ENCODE data around the gene NOS2. TPM values are rescaled to one million over a fixed set of nuclear protein-coding genes. Genes with fewer than 3 reads are reported as not detected.

The NOS2 gene
- total RNA-seq, 1 donor from 2014 or later = not detected

DNA sequence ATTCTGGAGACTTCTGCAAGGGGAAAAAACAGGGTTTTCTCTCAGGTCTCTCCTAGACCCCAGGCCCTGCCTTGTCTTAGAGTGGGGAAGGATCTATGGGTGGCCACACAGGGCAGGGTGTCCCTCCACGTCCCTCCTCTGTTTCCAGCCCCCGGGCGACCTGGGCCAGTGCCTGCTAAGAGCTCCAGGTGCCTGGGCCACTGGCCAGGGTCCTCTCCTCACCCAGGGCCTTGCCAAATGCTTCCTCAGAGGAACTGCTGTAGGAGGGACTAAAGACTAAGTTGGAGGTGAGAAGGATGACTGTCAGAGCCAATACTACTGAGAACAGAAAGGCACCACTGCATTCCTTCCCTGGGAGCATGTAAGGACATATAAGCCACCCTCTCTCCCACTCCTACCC lies 11.4 kb downstream of the NOS2 start:
- H3K27ac ChIP-seq = no peak overlapping the region
- intact Hi-C loops (cut with DNase I) = no loop called here
- TF ChIP-seq, protein P1, sequence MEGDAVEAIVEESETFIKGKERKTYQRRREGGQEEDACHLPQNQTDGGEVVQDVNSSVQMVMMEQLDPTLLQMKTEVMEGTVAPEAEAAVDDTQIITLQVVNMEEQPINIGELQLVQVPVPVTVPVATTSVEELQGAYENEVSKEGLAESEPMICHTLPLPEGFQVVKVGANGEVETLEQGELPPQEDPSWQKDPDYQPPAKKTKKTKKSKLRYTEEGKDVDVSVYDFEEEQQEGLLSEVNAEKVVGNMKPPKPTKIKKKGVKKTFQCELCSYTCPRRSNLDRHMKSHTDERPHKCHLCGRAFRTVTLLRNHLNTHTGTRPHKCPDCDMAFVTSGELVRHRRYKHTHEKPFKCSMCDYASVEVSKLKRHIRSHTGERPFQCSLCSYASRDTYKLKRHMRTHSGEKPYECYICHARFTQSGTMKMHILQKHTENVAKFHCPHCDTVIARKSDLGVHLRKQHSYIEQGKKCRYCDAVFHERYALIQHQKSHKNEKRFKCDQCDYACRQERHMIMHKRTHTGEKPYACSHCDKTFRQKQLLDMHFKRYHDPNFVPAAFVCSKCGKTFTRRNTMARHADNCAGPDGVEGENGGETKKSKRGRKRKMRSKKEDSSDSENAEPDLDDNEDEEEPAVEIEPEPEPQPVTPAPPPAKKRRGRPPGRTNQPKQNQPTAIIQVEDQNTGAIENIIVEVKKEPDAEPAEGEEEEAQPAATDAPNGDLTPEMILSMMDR (IDR thresholded peaks at IDR 0.05) = no peak
- no peak overlapping the region for H3K4me3 ChIP-seq
- H3K9me3 ChIP-seq = no peaks in the 10 kb centered on the region
- H3K36me3 ChIP-seq = no peaks in the 10 kb centered on the region
- peaks cover 4 to 5% of the 10 kb centered on the region in 2 donors for H3K4me1 ChIP-seq
- no peaks in the 10 kb centered on the region for H3K27me3 ChIP-seq
- DNase-seq (ENCODE audit: low spot score in 2 of 2) = no peak

DNA sequence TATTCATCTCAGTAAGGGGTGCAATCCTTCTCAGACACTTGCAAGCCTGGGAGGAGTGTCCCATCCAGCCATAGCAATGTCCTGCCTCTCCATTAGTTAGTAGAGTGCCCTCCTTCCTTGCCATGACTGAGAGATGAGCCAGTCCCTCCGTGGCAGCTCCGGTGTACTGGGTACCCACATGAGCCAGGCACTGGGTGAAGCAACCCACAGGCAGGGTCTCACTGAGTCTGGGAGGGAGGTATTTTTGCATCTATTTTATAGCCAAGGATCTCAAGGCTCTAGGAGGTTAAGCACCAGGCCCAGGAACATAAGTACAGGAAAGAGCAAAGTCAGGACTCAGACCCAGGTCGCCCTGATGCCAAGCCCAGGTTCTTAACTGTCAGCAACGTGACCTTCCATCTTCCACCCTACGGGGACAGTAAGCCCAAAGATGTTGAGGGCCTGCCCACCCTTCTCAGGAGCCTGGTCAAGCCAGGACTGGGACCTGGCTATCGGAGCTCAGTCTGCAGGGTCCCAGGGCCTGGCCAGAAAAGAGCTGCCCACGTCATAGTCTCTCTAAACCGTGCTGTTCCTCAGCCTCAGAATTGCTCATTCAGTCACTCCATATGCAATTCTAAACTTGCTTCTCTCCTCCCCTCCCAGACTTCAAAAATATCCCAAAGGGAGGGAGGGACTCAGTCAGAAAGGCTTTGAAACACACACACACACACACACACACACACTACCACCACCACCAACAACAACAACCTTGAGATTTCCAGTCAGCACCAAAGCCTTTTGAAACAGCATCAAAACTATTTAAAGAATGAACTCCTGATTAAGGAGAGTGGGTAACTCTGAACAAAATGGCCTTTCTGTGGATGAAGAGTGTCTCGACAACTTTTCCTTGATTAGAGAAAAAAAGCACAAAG lies 16.6 kb downstream of the NOS2 start:
- no peak overlapping the region for H3K27ac ChIP-seq
- H3K4me1 ChIP-seq = no peaks in the 10 kb centered on the region
- TF ChIP-seq, protein P1 (IDR thresholded peaks at IDR 0.05) = no peak
- no peak for DNase-seq (ENCODE audit: low spot score in 2 of 2)
- H3K36me3 ChIP-seq = no peaks in the 10 kb centered on the region
- no peaks in the 10 kb centered on the region for H3K9me3 ChIP-seq
- intact Hi-C loops (cut with DNase I) = no loop called here
- H3K27me3 ChIP-seq = no peaks in the 10 kb centered on the region
- no peak overlapping the region for H3K4me3 ChIP-seq

DNA sequence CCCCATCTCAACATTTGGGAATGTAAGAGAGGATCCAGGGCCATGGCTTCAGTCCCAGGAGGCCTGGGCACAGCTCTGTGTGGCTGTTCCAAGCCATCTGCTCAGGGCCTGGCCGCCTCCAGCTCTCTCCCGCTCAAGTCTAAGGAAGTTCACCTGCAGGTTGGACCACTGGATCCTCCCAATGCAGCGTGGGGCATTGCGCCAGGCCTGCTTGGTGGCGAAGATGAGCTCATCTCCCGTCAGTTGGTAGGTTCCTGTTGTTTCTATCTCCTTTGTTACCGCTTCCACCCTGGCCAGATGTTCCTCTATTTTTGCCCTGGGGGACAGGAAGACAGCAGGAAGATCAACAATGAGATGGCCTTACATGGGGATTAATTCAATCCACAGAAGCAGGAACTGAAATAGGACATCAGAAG lies 17.5 kb downstream of the NOS2 start:
- Histone ChIP-seq H3K27me3 (no peaks in the 10 kb centered on the region), H3K4me3 (no peak overlapping the region), H3K36me3 (no peaks in the 10 kb centered on the region), H3K27ac (no peak overlapping the region), H3K9me3 (no peaks in the 10 kb centered on the region), H3K4me1 (no peaks in the 10 kb centered on the region)
- TF ChIP-seq, protein P1 (IDR thresholded peaks at IDR 0.05) = no peak
- no peak for DNase-seq (ENCODE audit: low spot score in 2 of 2)
- intact Hi-C loops (cut with DNase I) = no loop called here

DNA sequence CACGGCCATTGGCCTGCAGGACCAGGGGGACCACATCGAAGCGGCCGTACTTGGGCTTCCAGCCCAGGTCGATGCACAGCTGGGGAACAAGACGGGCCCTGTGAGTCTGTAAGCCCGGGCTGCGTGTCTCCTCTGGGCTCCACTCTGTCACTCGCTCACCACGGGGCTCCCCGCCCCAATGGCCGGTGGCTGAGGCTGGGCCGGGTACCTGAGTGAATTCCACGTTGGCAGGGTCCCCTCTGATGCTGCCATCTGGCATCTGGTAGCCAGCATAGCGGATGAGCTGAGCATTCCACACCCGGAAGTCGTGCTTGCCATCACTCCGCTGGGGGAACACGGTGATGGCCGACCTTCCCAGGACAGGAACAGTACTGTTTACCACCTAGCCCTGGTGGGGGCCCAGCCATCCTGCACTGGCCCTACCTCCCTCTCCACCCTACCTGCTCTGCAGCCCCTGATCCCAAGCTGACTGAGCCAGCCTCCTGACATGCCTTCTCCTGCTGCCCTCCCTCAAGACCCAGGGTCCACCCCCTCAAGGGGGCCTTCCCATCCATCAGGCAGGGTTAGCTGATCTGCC lies 19.4 kb downstream of the NOS2 start:
- no peaks in the 10 kb centered on the region for H3K36me3 ChIP-seq
- H3K9me3 ChIP-seq = no peaks in the 10 kb centered on the region
- H3K27me3 ChIP-seq = no peaks in the 10 kb centered on the region
- no peak overlapping the region for H3K4me3 ChIP-seq
- TF ChIP-seq, protein P1 (IDR thresholded peaks at IDR 0.05) = no peak
- no peaks in the 10 kb centered on the region for H3K4me1 ChIP-seq
- H3K27ac ChIP-seq = no peak overlapping the region
- intact Hi-C loops (cut with DNase I) = no loop called here
- DNase-seq (ENCODE audit: low spot score in 2 of 2) = no peak

DNA sequence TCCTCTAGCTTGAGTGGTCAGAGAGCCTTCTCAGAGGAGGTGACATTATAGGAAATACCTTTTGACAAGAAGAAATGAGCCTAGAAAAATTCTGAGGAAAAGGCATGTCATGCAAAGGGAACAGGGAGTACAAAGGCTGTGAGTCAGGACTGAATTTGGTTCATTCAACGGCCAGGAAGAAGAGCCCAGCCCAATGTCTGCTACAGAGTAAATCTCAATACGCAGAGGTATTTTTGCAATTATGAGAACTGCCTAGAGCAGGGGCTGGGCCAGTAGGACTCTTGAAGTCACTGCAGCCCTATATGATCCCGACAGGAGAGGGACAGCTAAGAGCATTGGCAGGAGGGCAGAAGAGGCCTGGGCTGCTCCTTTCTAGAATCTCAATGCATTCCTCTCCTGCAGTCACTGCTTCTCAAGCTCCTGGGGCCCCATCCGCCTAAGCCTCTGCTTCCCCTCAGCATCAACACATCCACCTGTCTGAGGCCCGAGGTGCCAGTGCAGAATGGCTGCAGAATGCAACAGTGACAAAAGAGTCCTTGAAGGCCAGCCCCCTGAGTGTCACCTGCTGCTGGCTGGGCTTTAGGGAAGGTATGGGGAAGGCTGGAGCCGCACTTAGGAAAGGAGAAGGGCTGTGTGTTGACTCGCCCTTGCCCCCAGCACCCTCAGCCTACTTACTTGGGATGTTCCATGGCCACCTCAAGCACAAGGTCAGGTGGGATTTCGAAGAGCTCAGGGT lies 20.1 kb downstream of the NOS2 start:
- Histone ChIP-seq H3K4me1 (no peaks in the 10 kb centered on the region), H3K9me3 (no peaks in the 10 kb centered on the region), H3K27me3 (no peaks in the 10 kb centered on the region), H3K4me3 (no peak overlapping the region), H3K36me3 (no peaks in the 10 kb centered on the region), H3K27ac (no peak overlapping the region)
- no peak for DNase-seq (ENCODE audit: low spot score in 2 of 2)
- TF ChIP-seq, protein P1 (IDR thresholded peaks at IDR 0.05) = no peak
- intact Hi-C loops (cut with DNase I) = no loop called here
